HCT116 (cell line): ENCODE measurements around the gene PPP2CA. TPM values are rescaled to one million over a fixed set of nuclear protein-coding genes. Genes with fewer than 3 reads are reported as not detected.

ENCODE experiments used
- ATAC-seq: fragments of 200-7000 bp; cut with Tn5 transposase; 2 replicates; pipeline ENCODE4 v1.9.1; 2020; ENCODE audit warnings: mild to moderate bottlenecking, moderate library complexity
- BruUV-seq: library from RNA; stranded (reverse); fragments of 400-500 nt; replicated peaks from 2 replicates; lab custom pipeline; 2021; lab: Mats Ljungman, UMichigan
- CTCF ChIA-PET: fragments of 300-600 bp; sonication (Branson Sonifier 250); formaldehyde crosslinking; loops from one replicate; lab custom pipeline; 2021; ENCODE audit warnings: antibody characterized with exemption; lab: Charles Lee
- POLR2A ChIA-PET: fragments of 300-600, 350-600 bp; sonication (Branson Sonifier 250); formaldehyde crosslinking; loops from one replicate; lab custom pipeline; 2021; ENCODE audit warnings: antibody characterized with exemption; lab: Charles Lee
- RAD21 ChIA-PET, 2 experiments: fragments of 300-600 bp; sonication (Branson Sonifier 250); formaldehyde crosslinking; loops; one replicate each; lab custom pipeline; 2023; ENCODE audit warnings: low total read pairs in 2 of 2; ENCODE audit not compliant: uncharacterized antibody in 2 of 2, unreplicated experiment in 2 of 2, low non-redundant PET in 1 of 2; lab: Charles Lee
- DNase-seq: peaks from one replicate; pipeline ENCODE4 v3.0.0-alpha.2; 2010; ENCODE audit warnings: low read depth, low spot score
- H2AFZ ChIP-seq: fragments of 200-600 bp; shearing (Covaris generic), sonication (generic); 2 replicates; pipeline ENCODE4 v1.6.1; 2017; ENCODE audit warnings: low read depth, mixed run types, mixed read lengths, antibody characterized with exemption, low read length; ENCODE audit not compliant: poor library complexity, severe bottlenecking
- H3K27ac ChIP-seq: 2 replicates; pipeline ENCODE4 v1.5.1; 2012; ENCODE audit warnings: low read depth, low read length
- H3K27me3 ChIP-seq: fragments of 200-600 bp; sonication (generic); 2 replicates; pipeline ENCODE4 v1.6.1; 2016; ENCODE audit warnings: mixed run types, low read length, mixed read lengths; ENCODE audit not compliant: insufficient read depth
- H3K36me3 ChIP-seq, 2 experiments: fragments of 200-500 bp in 1 of 2; fragments of 200-600 bp in 1 of 2; sonication (Bioruptor generic) in 1 of 2; sonication (generic) in 1 of 2; 2 replicates each; pipeline versions ENCODE4 v1.5.1 to v1.6.1; 2014 to 2016; ENCODE audit warnings: low read length in 2 of 2, inconsistent platforms in 1 of 2, mixed read lengths in 1 of 2, mixed run types in 1 of 2; ENCODE audit not compliant: insufficient read depth in 2 of 2, control insufficient read depth in 1 of 2
- H3K4me1 ChIP-seq, 2 experiments: fragments of 200-600 bp in 1 of 2; sonication (generic) in 1 of 2; 2 replicates each; pipeline versions ENCODE4 v1.5.1 to v1.6.1; 2012 to 2017; ENCODE audit warnings: low read length in 2 of 2, inconsistent platforms in 1 of 2, mild to moderate bottlenecking in 1 of 2, mixed read lengths in 1 of 2, mixed run types in 1 of 2, moderate library complexity in 1 of 2; ENCODE audit not compliant: insufficient read depth in 2 of 2, control insufficient read depth in 1 of 2
- H3K4me2 ChIP-seq: fragments of 200-600 bp; sonication (generic); 2 replicates; pipeline ENCODE4 v1.6.1; 2017; ENCODE audit warnings: mixed run types, low read length, mixed read lengths
- H3K4me3 ChIP-seq, 2 experiments: fragments of 200-600 bp in 1 of 2; sonication (generic) in 1 of 2; replicated peaks in 1 of 2; 2 replicates each; pipeline ENCODE4 v1.5.1; 2011 to 2016; ENCODE audit warnings: low read length in 2 of 2, control low read depth in 1 of 2, low read depth in 1 of 2, mild to moderate bottlenecking in 1 of 2, mixed read lengths in 1 of 2, mixed run types in 1 of 2
- H3K79me2 ChIP-seq: fragments of 200-600 bp; sonication (generic); 2 replicates; pipeline ENCODE4 v1.6.1; 2017; ENCODE audit warnings: mild to moderate bottlenecking, mixed run types, low read length, moderate library complexity, mixed read lengths; ENCODE audit not compliant: insufficient read depth
- H3K9ac ChIP-seq: fragments of 200-600 bp; sonication (generic); 2 replicates; pipeline ENCODE4 v1.6.1; 2016; ENCODE audit warnings: low read length, mixed read lengths
- H3K9me2 ChIP-seq: fragments of 200-600 bp; sonication (generic), shearing (Covaris generic); 2 replicates; pipeline ENCODE4 v1.6.1; 2017; ENCODE audit warnings: mixed run types, mild to moderate bottlenecking, moderate library complexity; ENCODE audit not compliant: insufficient read depth
- H3K9me3 ChIP-seq, 2 experiments: fragments of 200-500 bp in 1 of 2; fragments of 200-600 bp in 1 of 2; sonication (Bioruptor generic) in 1 of 2; sonication (generic) in 1 of 2; 2 replicates each; pipeline ENCODE4 v1.6.1; 2014 to 2017; ENCODE audit warnings: low read length in 2 of 2, mixed read lengths in 2 of 2, inconsistent platforms in 1 of 2, low read depth in 1 of 2, mild to moderate bottlenecking in 1 of 2, mixed run types in 1 of 2, moderate library complexity in 1 of 2; ENCODE audit not compliant: control insufficient read depth in 1 of 2, insufficient read depth in 1 of 2
- H4K20me1 ChIP-seq: fragments of 200-600 bp; sonication (generic), shearing (Covaris generic); 2 replicates; pipeline ENCODE4 v1.6.1; 2017; ENCODE audit warnings: mixed run types, mild to moderate bottlenecking, moderate library complexity; ENCODE audit not compliant: insufficient read depth
- CEBPB ChIP-seq: IDR thresholded peaks from 2 replicates; pipeline ENCODE4 v1.6.1; 2012; ENCODE audit warnings: low read depth
- CTCF ChIP-seq, 3 experiments: fragments of 200-600 bp in 1 of 3; sonication (generic) in 1 of 3; IDR thresholded peaks in 2 of 3; conservative IDR thresholded peaks in 1 of 3; 2 replicates each; pipeline ENCODE4 v1.5.1; 2012 to 2017; ENCODE audit warnings: low read depth in 2 of 3, low read length in 2 of 3, antibody characterized with exemption in 1 of 3, borderline replicate concordance in 1 of 3, control low read depth in 1 of 3, mild to moderate bottlenecking in 1 of 3, mixed read lengths in 1 of 3, mixed run types in 1 of 3, moderate library complexity in 1 of 3; ENCODE audit not compliant: insufficient read depth in 1 of 3
- EGR1 ChIP-seq: IDR thresholded peaks from 2 replicates; pipeline ENCODE4 v1.6.1; 2012; ENCODE audit warnings: low read depth
- ELF1 ChIP-seq: IDR thresholded peaks from 2 replicates; pipeline ENCODE4 v1.6.1; 2012; ENCODE audit warnings: low read depth, borderline replicate concordance
- EZH2phosphoT487 ChIP-seq: fragments of 200-600 bp; IDR thresholded peaks from 2 replicates; pipeline ENCODE4 v1.6.1; 2018; ENCODE audit warnings: antibody characterized with exemption, borderline replicate concordance
- FOSL1 ChIP-seq: IDR thresholded peaks from 2 replicates; pipeline ENCODE4 v1.6.1; 2012; ENCODE audit warnings: low read depth
- MAX ChIP-seq: IDR thresholded peaks from 2 replicates; pipeline ENCODE4 v1.6.1; 2012
- POLR2A ChIP-seq: IDR thresholded peaks from 2 replicates; pipeline ENCODE4 v1.7.0; 2011; ENCODE audit warnings: borderline replicate concordance; ENCODE audit not compliant: insufficient read depth, insufficient read length; ENCODE audit errors: extremely low read depth
- POLR2AphosphoS5 ChIP-seq: IDR thresholded peaks from 2 replicates; pipeline ENCODE4 v1.6.1; 2011; ENCODE audit warnings: mild to moderate bottlenecking, low read depth, low read length, moderate library complexity
- RAD21 ChIP-seq: IDR thresholded peaks from 2 replicates; pipeline ENCODE4 v1.6.1; 2012; ENCODE audit warnings: low read depth, mild to moderate bottlenecking
- REST ChIP-seq: IDR thresholded peaks from 2 replicates; pipeline ENCODE4 v1.6.1; 2012; ENCODE audit warnings: low read depth
- SIN3A ChIP-seq: IDR thresholded peaks from 2 replicates; pipeline ENCODE4 v1.6.1; 2012; ENCODE audit warnings: low read depth
- SP1 ChIP-seq: IDR thresholded peaks from 2 replicates; pipeline ENCODE4 v1.6.1; 2012; ENCODE audit warnings: low read depth
- SRF ChIP-seq: IDR thresholded peaks from 2 replicates; pipeline ENCODE4 v1.6.1; 2012; ENCODE audit warnings: low read depth
- TCF7L2 ChIP-seq: IDR thresholded peaks from 2 replicates; pipeline ENCODE4 v1.7.0; 2011; ENCODE audit warnings: borderline replicate concordance, inconsistent platforms; ENCODE audit not compliant: insufficient read depth, insufficient read length; ENCODE audit errors: extremely low read depth
- YY1 ChIP-seq: IDR thresholded peaks from 2 replicates; pipeline ENCODE4 v1.6.1; 2011; ENCODE audit warnings: low read length, low read depth, moderate library complexity, mild to moderate bottlenecking; ENCODE audit not compliant: insufficient replicate concordance; ENCODE audit errors: extremely low read depth
- ZFX ChIP-seq: fragments of 450-650 bp; IDR thresholded peaks from 2 replicates; pipeline ENCODE4 v1.6.1; 2017
- intact Hi-C: fragments of 100-400 bp; cut with micrococcal nuclease; formaldehyde crosslinking; loops from 2 replicates; pipeline ENCODE4 v1.10.0; 2022
- total RNA-seq: library from RNA; stranded (reverse); gene quantifications from one replicate; pipeline ENCODE4 v1.2.1, GENCODE V29; 2021; ENCODE audit not compliant: unreplicated experiment
- TF ChIP-seq, protein P1 (sequence below): IDR thresholded peaks from 2 replicates; pipeline ENCODE4 v1.6.1; 2012
- TF ChIP-seq, protein P2 (sequence below): IDR thresholded peaks from 2 replicates; pipeline ENCODE4 v1.6.1; 2011; ENCODE audit warnings: mild to moderate bottlenecking, low read length, moderate library complexity; ENCODE audit not compliant: insufficient replicate concordance; ENCODE audit errors: extremely low read depth

The PPP2CA gene
- total RNA-seq, 1 experiment from 2014 or later = 167 TPM

DNA sequence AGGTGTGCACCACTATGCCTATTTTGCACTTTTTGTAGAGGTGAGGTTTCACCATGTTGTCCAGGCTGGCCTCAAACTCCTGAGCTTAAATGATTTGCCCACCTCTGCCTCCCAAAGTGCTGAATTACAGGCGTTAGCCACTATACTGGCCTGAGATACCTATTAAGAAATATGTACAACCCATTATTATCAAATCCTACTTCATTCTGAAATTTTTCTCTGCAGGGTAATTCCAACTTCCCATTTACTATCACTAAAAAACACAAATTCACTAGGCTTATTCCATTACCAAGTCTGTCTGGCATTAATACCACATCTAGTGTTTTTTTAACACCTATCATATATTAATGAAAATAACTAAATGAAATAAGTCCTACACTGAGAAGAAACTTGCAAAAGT lies 18.2 kb downstream of the PPP2CA start:
- DNase-seq (no peak), ATAC-seq (no peak)
- intact Hi-C loops = no loop called here
- no peak overlapping the region for H3K27ac ChIP-seq
- H3K4me1 ChIP-seq = peaks cover 8 to 16% of the 10 kb centered on the region in 2 experiments
- H3K9ac ChIP-seq = no peak overlapping the region
- CTCF ChIA-PET = no interaction called here
- POLR2A ChIA-PET = no interaction called here
- H3K9me2 ChIP-seq = no peaks in the 10 kb centered on the region
- no peak for TF ChIP-seq RAD21
- TF ChIP-seq TCF7L2 = no peak
- TF ChIP-seq EZH2phosphoT487 = no peak
- TF ChIP-seq SRF = no peak
- no peak for TF ChIP-seq YY1
- no peak for TF ChIP-seq POLR2AphosphoS5
- no peak for TF ChIP-seq SIN3A
- TF ChIP-seq POLR2A = no peak
- TF ChIP-seq CEBPB = no peak
- TF ChIP-seq SP1 = no peak
- TF ChIP-seq MAX = no peak
- TF ChIP-seq, protein P1, sequence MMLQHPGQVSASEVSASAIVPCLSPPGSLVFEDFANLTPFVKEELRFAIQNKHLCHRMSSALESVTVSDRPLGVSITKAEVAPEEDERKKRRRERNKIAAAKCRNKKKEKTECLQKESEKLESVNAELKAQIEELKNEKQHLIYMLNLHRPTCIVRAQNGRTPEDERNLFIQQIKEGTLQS = no peak
- TF ChIP-seq ELF1 = no peak
- TF ChIP-seq ZFX = no peak
- TF ChIP-seq EGR1 = no peak
- TF ChIP-seq, protein P2, sequence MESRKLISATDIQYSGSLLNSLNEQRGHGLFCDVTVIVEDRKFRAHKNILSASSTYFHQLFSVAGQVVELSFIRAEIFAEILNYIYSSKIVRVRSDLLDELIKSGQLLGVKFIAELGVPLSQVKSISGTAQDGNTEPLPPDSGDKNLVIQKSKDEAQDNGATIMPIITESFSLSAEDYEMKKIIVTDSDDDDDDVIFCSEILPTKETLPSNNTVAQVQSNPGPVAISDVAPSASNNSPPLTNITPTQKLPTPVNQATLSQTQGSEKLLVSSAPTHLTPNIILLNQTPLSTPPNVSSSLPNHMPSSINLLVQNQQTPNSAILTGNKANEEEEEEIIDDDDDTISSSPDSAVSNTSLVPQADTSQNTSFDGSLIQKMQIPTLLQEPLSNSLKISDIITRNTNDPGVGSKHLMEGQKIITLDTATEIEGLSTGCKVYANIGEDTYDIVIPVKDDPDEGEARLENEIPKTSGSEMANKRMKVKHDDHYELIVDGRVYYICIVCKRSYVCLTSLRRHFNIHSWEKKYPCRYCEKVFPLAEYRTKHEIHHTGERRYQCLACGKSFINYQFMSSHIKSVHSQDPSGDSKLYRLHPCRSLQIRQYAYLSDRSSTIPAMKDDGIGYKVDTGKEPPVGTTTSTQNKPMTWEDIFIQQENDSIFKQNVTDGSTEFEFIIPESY = no peak
- no peak for TF ChIP-seq FOSL1
- no peak for TF ChIP-seq REST
- TF ChIP-seq CTCF (IDR thresholded peaks at IDR 0.05 in 2 of 3, conservative IDR thresholded peaks at IDR 0.05 in 1 of 3; ENCODE audit: borderline replicate concordance in 1 of 3, insufficient read depth in 1 of 3, low read depth in 2 of 3, low read length in 2 of 3) = no peak
- no TSS peak for BruUV-seq
- no peaks in the 10 kb centered on the region for H3K9me3 ChIP-seq
- peaks cover 61% of the 10 kb centered on the region for H4K20me1 ChIP-seq
- RAD21 ChIA-PET = no interaction called here
- H3K27me3 ChIP-seq = no peaks in the 10 kb centered on the region
- H3K4me3 ChIP-seq = no peak overlapping the region
- peaks cover 10 to 26% of the 10 kb centered on the region in 2 experiments; a peak in 3 of 4 replicates for H3K36me3 ChIP-seq
- peaks cover 100% of the 10 kb centered on the region for H3K79me2 ChIP-seq
- no peak overlapping the region for H2AFZ ChIP-seq
- no peak overlapping the region for H3K4me2 ChIP-seq
